Activated naive CD4-positive, alpha-beta T cell treated with anti-CD3 and anti-CD28 coated beads, Interleukin-2, amount 10 ng/mL, durations not matched to agents 7 days and 5 days (primary cell): ENCODE data around the gene MCUB.
A peak's percentile ranks its signal among the peaks of the same experiment; 100 is the strongest.

Experiments
- CTCF ChIA-PET: fragments of 350-600 bp; sonication (Branson Sonifier 250); formaldehyde crosslinking; loops from one replicate; lab custom pipeline; 2021; ENCODE audit warnings: antibody characterized with exemption; lab: Charles Lee
- DNase-seq: peaks from one replicate; pipeline ENCODE4 v3.0.0-alpha.2; 2020
- H3K27ac Mint-ChIP-seq: one replicate; pipeline ENCODE4 v1.8.0; 2021; ENCODE audit warnings: mild to moderate bottlenecking, moderate library complexity, mixed read lengths
- H3K27me3 Mint-ChIP-seq: one replicate; pipeline ENCODE4 v1.8.0; 2021; ENCODE audit warnings: mild to moderate bottlenecking, mixed read lengths
- H3K36me3 Mint-ChIP-seq: one replicate; pipeline ENCODE4 v1.8.0; 2021; ENCODE audit warnings: mixed read lengths
- H3K4me1 Mint-ChIP-seq: one replicate; pipeline ENCODE4 v1.8.0; 2021; ENCODE audit warnings: mixed read lengths
- H3K4me3 Mint-ChIP-seq: one replicate; pipeline ENCODE4 v1.8.0; 2021; ENCODE audit warnings: mild to moderate bottlenecking, moderate library complexity, mixed read lengths
- H3K9me3 Mint-ChIP-seq: one replicate; pipeline ENCODE4 v1.8.0; 2021; ENCODE audit warnings: mixed read lengths

Gene MCUB

GRCh38 chr4:109722357-109722756, 162.3 kb downstream of the MCUB start:
- Mint-ChIP-seq H3K9me3 (peaks cover 4% of the 10 kb centered on the region), H3K4me1 (no peaks in the 10 kb centered on the region), H3K36me3 (peaks cover 21% of the 10 kb centered on the region), H3K27ac (no peak overlapping the region), H3K4me3 (no peak overlapping the region), H3K27me3 (no peaks in the 10 kb centered on the region)
- CTCF ChIA-PET: no interaction called here
- no peak for DNase-seq

GRCh38 chr4:109723110-109723509, 163.1 kb downstream of the MCUB start:
- Mint-ChIP-seq H3K27me3 (no peaks in the 10 kb centered on the region), H3K36me3 (peaks cover 21% of the 10 kb centered on the region), H3K4me3 (no peak overlapping the region), H3K27ac (no peak overlapping the region), H3K4me1 (peaks cover 4% of the 10 kb centered on the region), H3K9me3 (peaks cover 4% of the 10 kb centered on the region)
- no peak for DNase-seq
- CTCF ChIA-PET: no interaction called here

- H3K27me3 Mint-ChIP-seq: peaks cover 4% of the 10 kb centered on the region
- no peak overlapping the region for H3K27ac Mint-ChIP-seq
- DNase-seq: no peak
- H3K9me3 Mint-ChIP-seq: no peaks in the 10 kb centered on the region
- H3K4me1 Mint-ChIP-seq: peaks cover 21% of the 10 kb centered on the region
- CTCF ChIA-PET: no interaction called here
- H3K36me3 Mint-ChIP-seq: peaks cover 13% of the 10 kb centered on the region
- peak overlapping the region; percentile 86 for H3K4me3 Mint-ChIP-seq
Measured at GRCh38 chr4:109728385-109728784, 168.3 kb downstream of the MCUB start.

GRCh38 chr4:109729117-109729717, 169.2 kb downstream of the MCUB start:
- no peak for DNase-seq
- Mint-ChIP-seq H3K27ac (peak overlapping the region; percentile 75), H3K27me3 (peaks cover 4% of the 10 kb centered on the region), H3K36me3 (peaks cover 13% of the 10 kb centered on the region), H3K4me1 (peaks cover 21% of the 10 kb centered on the region), H3K9me3 (no peaks in the 10 kb centered on the region), H3K4me3 (peak overlapping the region; percentile 86)
- CTCF ChIA-PET: no interaction called here

- H3K4me1 Mint-ChIP-seq: peaks cover 21% of the 10 kb centered on the region
- H3K4me3 Mint-ChIP-seq: peak within 1 kb of the TSS; percentile 86
- peaks cover 11% of the 10 kb centered on the region for H3K36me3 Mint-ChIP-seq
- H3K27me3 Mint-ChIP-seq: peaks cover 4% of the 10 kb centered on the region
- DNase-seq: peak; percentile 83
- H3K9me3 Mint-ChIP-seq: no peaks in the 10 kb centered on the region
- peak within 1 kb of the TSS; percentile 75 for H3K27ac Mint-ChIP-seq
- CTCF ChIA-PET: interaction anchor here (0.8 to 1.8 kb wide), 3 partner anchors 27 to 297 kb away, joined by 3 to 7 read pairs (median 6); partner anchors contain the start of genes CASP6 and SEC24B
Measured at GRCh38 chr4:109729718-109730618, 169.9 kb downstream of the MCUB start, which contains the start of gene PLA2G12A. Gene PLA2G12A (minus strand): TSS chr4:109730070. CDS start chr4:109729809, 261 bp downstream.

- peak overlapping the region; percentile 77 for H3K4me3 Mint-ChIP-seq
- H3K36me3 Mint-ChIP-seq: peaks cover 10% of the 10 kb centered on the region
- H3K9me3 Mint-ChIP-seq: no peaks in the 10 kb centered on the region
- peaks cover 4% of the 10 kb centered on the region for H3K27me3 Mint-ChIP-seq
- no peak for DNase-seq
- H3K27ac Mint-ChIP-seq: no peak overlapping the region
- CTCF ChIA-PET: interaction anchor here (0.8 to 1.8 kb wide), 3 partner anchors 28 to 298 kb away, joined by 3 to 7 read pairs (median 6); partner anchors contain the start of genes CASP6 and SEC24B
- H3K4me1 Mint-ChIP-seq: peaks cover 21% of the 10 kb centered on the region
Measured at GRCh38 chr4:109730619-109731545, 170.8 kb downstream of the MCUB start.

GRCh38 chr4:109733728-109734127, 173.7 kb downstream of the MCUB start:
- Mint-ChIP-seq H3K4me1 (peaks cover 12% of the 10 kb centered on the region), H3K36me3 (no peaks in the 10 kb centered on the region), H3K9me3 (no peaks in the 10 kb centered on the region), H3K27me3 (peaks cover 8% of the 10 kb centered on the region), H3K4me3 (no peak overlapping the region), H3K27ac (no peak overlapping the region)
- no peak for DNase-seq
- CTCF ChIA-PET: no interaction called here

GRCh38 chr4:109735566-109736365, 175.7 kb downstream of the MCUB start:
- no peaks in the 10 kb centered on the region for H3K4me1 Mint-ChIP-seq
- CTCF ChIA-PET: no interaction called here

More at GRCh38 chr4:109735566-109736365, 175.7 kb downstream of the MCUB start:
- peaks cover 17% of the 10 kb centered on the region for H3K27me3 Mint-ChIP-seq
- H3K27ac Mint-ChIP-seq: no peak overlapping the region
- no peak for DNase-seq
- no peak overlapping the region for H3K4me3 Mint-ChIP-seq
- H3K9me3 Mint-ChIP-seq: no peaks in the 10 kb centered on the region
- H3K36me3 Mint-ChIP-seq: no peaks in the 10 kb centered on the region
